Neural cell (in vitro differentiated cells): ENCODE data around the gene RBM5.

ENCODE experiments used
- EP300 ChIP-seq: fragments of 450-650 bp; conservative IDR thresholded peaks from 2 replicates; pipeline ENCODE4 v1.6.1; 2014; ENCODE audit warnings: antibody characterized with exemption, mild to moderate bottlenecking, moderate library complexity; ENCODE audit not compliant: poor library complexity, severe bottlenecking
- POLR2AphosphoS5 ChIP-seq: IDR thresholded peaks from 2 replicates; pipeline ENCODE4 v1.6.1; 2012
- RAD21 ChIP-seq: fragments of 450-650 bp; conservative IDR thresholded peaks from 2 replicates; pipeline ENCODE4 v1.6.1; 2014; ENCODE audit warnings: antibody characterized with exemption, mild to moderate bottlenecking, moderate library complexity
- TF ChIP-seq, protein P1 (sequence below): fragments of 450-650 bp; IDR thresholded peaks from 2 replicates; pipeline ENCODE4 v1.5.1; 2014; ENCODE audit warnings: antibody characterized with exemption, mild to moderate bottlenecking, moderate library complexity; ENCODE audit not compliant: poor library complexity, severe bottlenecking
- TF ChIP-seq, protein P2 (sequence below): IDR thresholded peaks from 2 replicates; pipeline ENCODE4 v1.6.1; 2012; ENCODE audit warnings: borderline replicate concordance

DNA sequence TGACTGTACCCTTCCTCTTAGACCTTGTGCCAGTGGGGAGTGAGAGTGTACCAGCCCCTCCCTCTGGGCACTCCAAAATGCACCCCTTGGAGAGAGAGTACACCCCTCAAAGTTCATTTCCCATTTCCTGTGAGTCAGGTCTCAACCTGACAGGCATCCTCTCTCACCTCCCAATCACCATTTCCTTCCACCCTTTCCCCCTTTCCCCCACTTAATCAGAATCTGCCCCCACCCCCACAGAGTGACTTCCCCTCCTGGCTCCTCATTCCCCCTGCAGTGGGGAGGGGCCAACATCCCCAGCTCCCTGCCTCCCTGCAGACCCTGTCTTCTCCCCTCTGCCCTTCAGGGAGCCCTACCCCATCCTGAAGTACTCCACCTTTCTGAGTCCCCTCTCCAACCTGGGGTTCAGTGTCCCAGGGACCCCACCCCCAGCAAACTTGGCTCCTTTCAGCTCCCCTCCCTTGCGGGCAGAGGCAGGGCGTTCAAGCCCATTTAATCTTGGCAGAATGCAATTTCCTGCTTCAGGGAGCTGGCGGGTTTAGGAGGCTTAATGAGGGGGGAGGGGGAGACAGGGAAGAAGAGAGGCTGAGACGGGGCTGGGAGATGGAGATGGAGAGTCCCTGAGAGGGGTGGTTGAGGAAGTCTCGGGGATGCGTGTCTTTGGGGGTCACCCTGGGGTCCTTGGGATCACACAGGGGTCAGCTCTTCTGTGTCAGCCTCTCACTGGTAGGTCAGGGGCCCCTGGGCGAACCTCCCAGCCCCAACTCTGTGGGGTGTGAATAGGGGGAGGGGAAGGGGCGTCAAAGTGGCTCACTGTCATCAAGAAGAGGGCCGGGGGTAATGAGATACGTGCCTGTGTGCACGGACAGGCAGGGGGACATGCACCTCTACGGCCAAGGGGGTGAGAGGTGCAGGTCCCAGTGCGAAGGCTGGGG is 49.8 kb downstream of the RBM5 start:
- TF ChIP-seq, protein P1, sequence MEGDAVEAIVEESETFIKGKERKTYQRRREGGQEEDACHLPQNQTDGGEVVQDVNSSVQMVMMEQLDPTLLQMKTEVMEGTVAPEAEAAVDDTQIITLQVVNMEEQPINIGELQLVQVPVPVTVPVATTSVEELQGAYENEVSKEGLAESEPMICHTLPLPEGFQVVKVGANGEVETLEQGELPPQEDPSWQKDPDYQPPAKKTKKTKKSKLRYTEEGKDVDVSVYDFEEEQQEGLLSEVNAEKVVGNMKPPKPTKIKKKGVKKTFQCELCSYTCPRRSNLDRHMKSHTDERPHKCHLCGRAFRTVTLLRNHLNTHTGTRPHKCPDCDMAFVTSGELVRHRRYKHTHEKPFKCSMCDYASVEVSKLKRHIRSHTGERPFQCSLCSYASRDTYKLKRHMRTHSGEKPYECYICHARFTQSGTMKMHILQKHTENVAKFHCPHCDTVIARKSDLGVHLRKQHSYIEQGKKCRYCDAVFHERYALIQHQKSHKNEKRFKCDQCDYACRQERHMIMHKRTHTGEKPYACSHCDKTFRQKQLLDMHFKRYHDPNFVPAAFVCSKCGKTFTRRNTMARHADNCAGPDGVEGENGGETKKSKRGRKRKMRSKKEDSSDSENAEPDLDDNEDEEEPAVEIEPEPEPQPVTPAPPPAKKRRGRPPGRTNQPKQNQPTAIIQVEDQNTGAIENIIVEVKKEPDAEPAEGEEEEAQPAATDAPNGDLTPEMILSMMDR: no peak
- TF ChIP-seq EP300 (no peak), POLR2AphosphoS5 (no peak), RAD21 (no peak)
- TF ChIP-seq, protein P2, sequence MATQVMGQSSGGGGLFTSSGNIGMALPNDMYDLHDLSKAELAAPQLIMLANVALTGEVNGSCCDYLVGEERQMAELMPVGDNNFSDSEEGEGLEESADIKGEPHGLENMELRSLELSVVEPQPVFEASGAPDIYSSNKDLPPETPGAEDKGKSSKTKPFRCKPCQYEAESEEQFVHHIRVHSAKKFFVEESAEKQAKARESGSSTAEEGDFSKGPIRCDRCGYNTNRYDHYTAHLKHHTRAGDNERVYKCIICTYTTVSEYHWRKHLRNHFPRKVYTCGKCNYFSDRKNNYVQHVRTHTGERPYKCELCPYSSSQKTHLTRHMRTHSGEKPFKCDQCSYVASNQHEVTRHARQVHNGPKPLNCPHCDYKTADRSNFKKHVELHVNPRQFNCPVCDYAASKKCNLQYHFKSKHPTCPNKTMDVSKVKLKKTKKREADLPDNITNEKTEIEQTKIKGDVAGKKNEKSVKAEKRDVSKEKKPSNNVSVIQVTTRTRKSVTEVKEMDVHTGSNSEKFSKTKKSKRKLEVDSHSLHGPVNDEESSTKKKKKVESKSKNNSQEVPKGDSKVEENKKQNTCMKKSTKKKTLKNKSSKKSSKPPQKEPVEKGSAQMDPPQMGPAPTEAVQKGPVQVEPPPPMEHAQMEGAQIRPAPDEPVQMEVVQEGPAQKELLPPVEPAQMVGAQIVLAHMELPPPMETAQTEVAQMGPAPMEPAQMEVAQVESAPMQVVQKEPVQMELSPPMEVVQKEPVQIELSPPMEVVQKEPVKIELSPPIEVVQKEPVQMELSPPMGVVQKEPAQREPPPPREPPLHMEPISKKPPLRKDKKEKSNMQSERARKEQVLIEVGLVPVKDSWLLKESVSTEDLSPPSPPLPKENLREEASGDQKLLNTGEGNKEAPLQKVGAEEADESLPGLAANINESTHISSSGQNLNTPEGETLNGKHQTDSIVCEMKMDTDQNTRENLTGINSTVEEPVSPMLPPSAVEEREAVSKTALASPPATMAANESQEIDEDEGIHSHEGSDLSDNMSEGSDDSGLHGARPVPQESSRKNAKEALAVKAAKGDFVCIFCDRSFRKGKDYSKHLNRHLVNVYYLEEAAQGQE: no peak
